Measurements from ENCODE around the gene ADAMTSL4.
"Not testable (repeated sequence)": the region's sequence is repeated elsewhere in the genome, so short reads cannot be mapped to it uniquely, and the experiment has no call there.

DNA sequence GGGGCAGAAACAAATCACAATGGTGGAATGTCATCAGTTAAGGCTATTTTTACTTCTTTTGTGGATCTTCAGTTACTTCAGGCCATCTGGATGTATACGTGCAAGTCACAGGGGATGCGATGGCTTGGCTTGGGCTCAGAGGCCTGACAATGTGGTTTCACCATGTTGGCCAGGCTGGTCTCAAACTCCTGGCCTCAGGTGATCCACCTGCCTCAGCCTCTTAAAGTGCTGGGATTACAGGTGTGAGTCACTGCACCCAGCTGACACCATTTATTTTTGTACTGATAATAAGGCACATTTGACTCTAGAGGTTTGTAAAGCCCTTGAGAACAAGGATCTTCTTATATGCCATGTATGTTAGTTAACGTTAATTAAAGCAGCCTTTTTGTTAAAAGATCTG, 31.8 kb downstream of the ADAMTSL4 start:
- TF ChIP-seq, protein P1, sequence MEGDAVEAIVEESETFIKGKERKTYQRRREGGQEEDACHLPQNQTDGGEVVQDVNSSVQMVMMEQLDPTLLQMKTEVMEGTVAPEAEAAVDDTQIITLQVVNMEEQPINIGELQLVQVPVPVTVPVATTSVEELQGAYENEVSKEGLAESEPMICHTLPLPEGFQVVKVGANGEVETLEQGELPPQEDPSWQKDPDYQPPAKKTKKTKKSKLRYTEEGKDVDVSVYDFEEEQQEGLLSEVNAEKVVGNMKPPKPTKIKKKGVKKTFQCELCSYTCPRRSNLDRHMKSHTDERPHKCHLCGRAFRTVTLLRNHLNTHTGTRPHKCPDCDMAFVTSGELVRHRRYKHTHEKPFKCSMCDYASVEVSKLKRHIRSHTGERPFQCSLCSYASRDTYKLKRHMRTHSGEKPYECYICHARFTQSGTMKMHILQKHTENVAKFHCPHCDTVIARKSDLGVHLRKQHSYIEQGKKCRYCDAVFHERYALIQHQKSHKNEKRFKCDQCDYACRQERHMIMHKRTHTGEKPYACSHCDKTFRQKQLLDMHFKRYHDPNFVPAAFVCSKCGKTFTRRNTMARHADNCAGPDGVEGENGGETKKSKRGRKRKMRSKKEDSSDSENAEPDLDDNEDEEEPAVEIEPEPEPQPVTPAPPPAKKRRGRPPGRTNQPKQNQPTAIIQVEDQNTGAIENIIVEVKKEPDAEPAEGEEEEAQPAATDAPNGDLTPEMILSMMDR (IDR thresholded peaks at IDR 0.05; ENCODE audit: control extremely low read depth in 1 of 3, insufficient read depth in 1 of 3, low read depth in 1 of 3, low read length in 3 of 3) = not testable (repeated sequence)
- not testable (repeated sequence) for TF ChIP-seq POLR2A (IDR thresholded peaks at IDR 0.05; ENCODE audit: control extremely low read depth in 1 of 2, low read depth in 2 of 2, low read length in 2 of 2); SIX5 (IDR thresholded peaks at IDR 0.05; ENCODE audit: low read depth, low read length); ZNF274 (IDR thresholded peaks at IDR 0.05; ENCODE audit: borderline replicate concordance, extremely low read depth, low read length); SIN3A (conservative IDR thresholded peaks at IDR 0.05 in 1 of 2, IDR thresholded peaks at IDR 0.05 in 1 of 2; ENCODE audit: low read depth in 1 of 2, low read length in 2 of 2)
- TF ChIP-seq, protein P2, sequence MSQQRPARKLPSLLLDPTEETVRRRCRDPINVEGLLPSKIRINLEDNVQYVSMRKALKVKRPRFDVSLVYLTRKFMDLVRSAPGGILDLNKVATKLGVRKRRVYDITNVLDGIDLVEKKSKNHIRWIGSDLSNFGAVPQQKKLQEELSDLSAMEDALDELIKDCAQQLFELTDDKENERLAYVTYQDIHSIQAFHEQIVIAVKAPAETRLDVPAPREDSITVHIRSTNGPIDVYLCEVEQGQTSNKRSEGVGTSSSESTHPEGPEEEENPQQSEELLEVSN (IDR thresholded peaks at IDR 0.05) = not testable (repeated sequence)
